Loucy (cell line): ENCODE measurements around the gene PABPN1L.

Experiments
- H2AFZ ChIP-seq: fragments of 200-600 bp; sonication (generic); 2 replicates; pipeline ENCODE4 v1.6.0; 2016; ENCODE audit warnings: antibody characterized with exemption, mild to moderate bottlenecking, low read length, moderate library complexity
- H3F3A ChIP-seq: fragments of 200-600 bp; 2 replicates; pipeline ENCODE4 v1.6.0; 2016; ENCODE audit warnings: antibody characterized with exemption, low read depth, mild to moderate bottlenecking
- H3K27me3 ChIP-seq: fragments of 200-600 bp; sonication (generic); 2 replicates; pipeline ENCODE4 v1.6.1; 2014; ENCODE audit warnings: low read length, mild to moderate bottlenecking; ENCODE audit not compliant: insufficient read depth, poor library complexity, severe bottlenecking
- H3K36me3 ChIP-seq: fragments of 200-600 bp; sonication (generic); 2 replicates; pipeline ENCODE4 v1.6.1; 2016; ENCODE audit warnings: low read length; ENCODE audit not compliant: insufficient read depth
- H3K4me1 ChIP-seq: fragments of 200-600 bp; sonication (generic); 2 replicates; pipeline ENCODE4 v1.5.1; 2014; ENCODE audit warnings: low read length, mild to moderate bottlenecking; ENCODE audit not compliant: insufficient read depth, poor library complexity, severe bottlenecking
- H3K4me2 ChIP-seq: fragments of 200-600 bp; sonication (generic); 2 replicates; pipeline ENCODE4 v1.6.0; 2014; ENCODE audit warnings: antibody characterized with exemption, low read length, low read depth, mild to moderate bottlenecking; ENCODE audit not compliant: poor library complexity, severe bottlenecking
- H3K4me3 ChIP-seq: fragments of 200-600 bp; sonication (generic); 2 replicates; pipeline ENCODE4 v1.5.1; 2014; ENCODE audit warnings: low read length, mild to moderate bottlenecking, mixed read lengths; ENCODE audit not compliant: poor library complexity, severe bottlenecking
- H3K79me2 ChIP-seq: fragments of 200-600 bp; sonication (generic); 2 replicates; pipeline ENCODE4 v1.6.1; 2014; ENCODE audit warnings: low read length; ENCODE audit not compliant: insufficient read depth
- H3K9ac ChIP-seq: fragments of 200-600 bp; sonication (generic); 2 replicates; pipeline ENCODE4 v1.6.0; 2014; ENCODE audit warnings: mild to moderate bottlenecking, low read depth, low read length, moderate library complexity; ENCODE audit not compliant: poor library complexity, severe bottlenecking
- H3K9me2 ChIP-seq: fragments of 200-600 bp; sonication (generic); replicated peaks from 2 replicates; pipeline ENCODE4 v1.6.1; 2016; ENCODE audit warnings: low read depth, low read length, mixed read lengths
- H3K9me3 ChIP-seq: fragments of 200-600 bp; sonication (generic); 2 replicates; pipeline ENCODE4 v1.6.1; 2014; ENCODE audit warnings: mild to moderate bottlenecking, antibody characterized with exemption, low read length, low read depth; ENCODE audit not compliant: insufficient read depth
- H4K20me1 ChIP-seq: fragments of 200-600 bp; sonication (generic); 2 replicates; pipeline ENCODE4 v1.6.0; 2014; ENCODE audit warnings: antibody characterized with exemption, low read length, mild to moderate bottlenecking; ENCODE audit not compliant: insufficient read depth, poor library complexity, severe bottlenecking
- EZH2phosphoT487 ChIP-seq: fragments of 200-600 bp; IDR thresholded peaks from 2 replicates; pipeline ENCODE4 v1.6.1; 2018; ENCODE audit warnings: antibody characterized with exemption, mild to moderate bottlenecking, moderate library complexity, borderline replicate concordance
- TF ChIP-seq, protein P1 (sequence below): fragments of 200-600 bp; sonication (generic); conservative IDR thresholded peaks from 2 replicates; pipeline ENCODE4 v1.5.1; 2014; ENCODE audit warnings: mild to moderate bottlenecking, antibody characterized with exemption, low read length

The PABPN1L gene

DNA sequence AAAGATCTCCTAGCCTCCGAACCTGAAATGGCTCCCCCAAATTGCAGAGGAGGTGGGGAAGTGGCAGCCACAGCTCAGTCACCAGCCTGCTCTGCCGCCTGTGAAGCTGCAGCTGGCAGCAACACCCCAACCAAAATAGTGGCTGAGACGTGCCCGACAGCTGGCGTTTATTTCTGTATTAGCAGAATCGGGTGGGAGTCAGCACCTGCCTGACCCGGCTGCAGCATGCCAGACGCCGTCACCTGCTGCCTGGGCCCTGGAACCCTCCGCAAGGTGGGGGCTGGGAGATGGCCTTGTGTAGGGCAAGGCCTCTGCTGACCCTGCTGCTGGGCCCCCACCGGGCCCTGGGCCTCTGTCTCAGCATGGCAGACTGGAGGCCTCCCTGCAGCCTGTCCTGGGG is 17.5 kb upstream of the PABPN1L start:
- Histone ChIP-seq H3K9me2 (no peaks in the 10 kb centered on the region), H3K4me1 (no peaks in the 10 kb centered on the region), H3K36me3 (peaks cover 52% of the 10 kb centered on the region; the same call in 1 of the 2 replicates), H3K27me3 (no peaks in the 10 kb centered on the region), H3K79me2 (no peaks in the 10 kb centered on the region), H4K20me1 (no peaks in the 10 kb centered on the region), H3K4me3 (no peak overlapping the region), H3K9me3 (no peaks in the 10 kb centered on the region), H3K4me2 (no peak overlapping the region), H2AFZ (no peak overlapping the region), H3K9ac (no peak overlapping the region), H3F3A (no peaks in the 10 kb centered on the region)
- TF ChIP-seq EZH2phosphoT487 = no peak
- TF ChIP-seq, protein P1, sequence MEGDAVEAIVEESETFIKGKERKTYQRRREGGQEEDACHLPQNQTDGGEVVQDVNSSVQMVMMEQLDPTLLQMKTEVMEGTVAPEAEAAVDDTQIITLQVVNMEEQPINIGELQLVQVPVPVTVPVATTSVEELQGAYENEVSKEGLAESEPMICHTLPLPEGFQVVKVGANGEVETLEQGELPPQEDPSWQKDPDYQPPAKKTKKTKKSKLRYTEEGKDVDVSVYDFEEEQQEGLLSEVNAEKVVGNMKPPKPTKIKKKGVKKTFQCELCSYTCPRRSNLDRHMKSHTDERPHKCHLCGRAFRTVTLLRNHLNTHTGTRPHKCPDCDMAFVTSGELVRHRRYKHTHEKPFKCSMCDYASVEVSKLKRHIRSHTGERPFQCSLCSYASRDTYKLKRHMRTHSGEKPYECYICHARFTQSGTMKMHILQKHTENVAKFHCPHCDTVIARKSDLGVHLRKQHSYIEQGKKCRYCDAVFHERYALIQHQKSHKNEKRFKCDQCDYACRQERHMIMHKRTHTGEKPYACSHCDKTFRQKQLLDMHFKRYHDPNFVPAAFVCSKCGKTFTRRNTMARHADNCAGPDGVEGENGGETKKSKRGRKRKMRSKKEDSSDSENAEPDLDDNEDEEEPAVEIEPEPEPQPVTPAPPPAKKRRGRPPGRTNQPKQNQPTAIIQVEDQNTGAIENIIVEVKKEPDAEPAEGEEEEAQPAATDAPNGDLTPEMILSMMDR = no peak

DNA sequence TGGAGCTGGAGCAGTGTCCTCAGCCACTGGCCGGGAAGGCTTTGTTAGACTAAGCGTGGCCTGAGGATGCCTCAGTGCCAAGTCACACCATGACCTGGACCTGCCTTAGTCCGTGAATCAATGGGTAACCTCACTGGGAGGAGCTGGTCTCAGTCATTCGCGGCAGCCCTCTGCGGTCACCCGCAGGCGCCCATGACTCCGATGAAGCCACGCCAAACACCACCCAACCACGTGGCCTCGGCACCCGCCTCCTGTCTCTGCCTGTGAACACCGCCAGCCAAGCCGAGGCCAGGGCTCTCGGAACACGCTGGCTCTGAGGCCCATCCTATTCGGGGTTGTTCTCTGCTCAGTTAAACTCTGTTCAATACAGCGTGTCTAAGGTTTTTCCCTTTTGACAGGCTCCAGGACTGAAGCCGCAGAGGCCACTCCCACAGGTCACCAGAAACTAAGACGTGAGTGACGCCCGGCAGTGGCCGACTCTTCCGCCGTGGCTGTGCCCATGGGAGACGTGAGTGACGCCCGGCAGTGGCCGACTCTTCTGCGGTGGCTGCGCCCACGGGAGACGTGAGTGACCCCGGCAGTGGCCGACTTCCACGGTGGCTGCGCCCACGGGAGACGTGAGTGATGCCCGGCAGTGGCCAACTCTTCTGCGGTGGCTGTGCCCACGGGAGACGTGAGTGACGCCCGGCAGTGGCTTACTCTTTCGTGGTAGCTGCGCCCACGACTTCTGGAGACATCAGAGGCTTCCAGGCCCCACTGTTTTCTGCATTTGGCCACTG is 16.8 kb upstream of the PABPN1L start:
- H3K36me3 ChIP-seq = peaks cover 54% of the 10 kb centered on the region; the same call in 1 of the 2 replicates
- no peaks in the 10 kb centered on the region for H3K9me3 ChIP-seq
- TF ChIP-seq, protein P1 = no peak
- TF ChIP-seq EZH2phosphoT487 = no peak
- H3K9ac ChIP-seq = no peak overlapping the region
- no peak overlapping the region for H2AFZ ChIP-seq
- no peaks in the 10 kb centered on the region for H3F3A ChIP-seq
- no peak overlapping the region for H3K4me2 ChIP-seq
- H3K79me2 ChIP-seq = no peaks in the 10 kb centered on the region
- H3K9me2 ChIP-seq = no peaks in the 10 kb centered on the region
- no peaks in the 10 kb centered on the region for H3K4me1 ChIP-seq
- no peaks in the 10 kb centered on the region for H3K27me3 ChIP-seq
- no peak overlapping the region for H3K4me3 ChIP-seq
- no peaks in the 10 kb centered on the region for H4K20me1 ChIP-seq

DNA sequence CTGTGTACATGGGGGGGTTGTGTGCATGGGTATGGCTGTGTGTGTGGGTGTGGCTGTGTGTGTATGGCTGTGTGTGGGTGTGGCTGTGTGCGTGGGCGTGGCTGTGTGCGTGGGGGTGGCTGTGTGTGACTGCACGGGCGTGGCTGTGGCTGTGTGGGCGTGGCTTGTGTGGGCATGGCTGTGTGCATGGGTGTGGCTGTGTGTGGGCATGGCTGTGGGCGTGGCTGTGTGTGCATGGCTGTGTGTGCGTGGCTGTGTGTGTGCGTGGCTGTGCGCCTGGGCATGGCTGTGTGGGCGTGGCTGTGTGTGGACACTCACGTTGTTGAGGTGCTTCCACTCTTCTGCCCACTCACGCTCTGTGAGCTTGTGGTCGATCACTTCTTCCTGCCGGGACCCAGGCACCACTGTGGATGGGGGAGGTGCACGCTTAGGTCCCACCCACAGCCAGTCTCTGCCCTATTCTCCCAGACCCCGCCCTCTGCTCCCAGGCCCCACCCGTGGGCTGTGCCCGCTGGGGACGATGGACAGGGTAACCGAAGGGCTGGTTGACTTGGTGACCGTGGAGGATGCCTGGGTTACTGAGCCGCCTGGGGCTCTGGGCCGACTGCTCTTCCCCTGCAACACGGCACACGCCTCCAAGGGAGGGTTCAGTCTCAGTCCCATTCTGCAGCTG is 16.0 kb upstream of the PABPN1L start:
- no peak overlapping the region for H2AFZ ChIP-seq
- TF ChIP-seq, protein P1 = no peak
- no peak for TF ChIP-seq EZH2phosphoT487
- no peaks in the 10 kb centered on the region for H3K9me3 ChIP-seq
- peaks cover 54% of the 10 kb centered on the region; the same call in 1 of the 2 replicates for H3K36me3 ChIP-seq
- no peak overlapping the region for H3K9ac ChIP-seq
- no peaks in the 10 kb centered on the region for H3K4me1 ChIP-seq
- H3K9me2 ChIP-seq = no peaks in the 10 kb centered on the region
- H3K4me2 ChIP-seq = no peak overlapping the region
- H3K79me2 ChIP-seq = no peaks in the 10 kb centered on the region
- H3F3A ChIP-seq = no peaks in the 10 kb centered on the region
- no peaks in the 10 kb centered on the region for H3K27me3 ChIP-seq
- no peak overlapping the region for H3K4me3 ChIP-seq
- H4K20me1 ChIP-seq = no peaks in the 10 kb centered on the region
